SK-N-MC (cell line): Measurements from ENCODE around the gene CCDC107.
A peak's percentile ranks its signal among the peaks of the same experiment; 100 is the strongest.

Source experiments
- EZH2 ChIP-seq: fragments of 200-600 bp; sonication (generic); IDR thresholded peaks from one replicate; pipeline ENCODE4 v1.6.1; 2017; ENCODE audit warnings: antibody characterized with exemption
- FOXP2 ChIP-seq: optimal IDR thresholded peaks from 2 replicates; pipeline ENCODE3; 2011; ENCODE audit warnings: mild to moderate bottlenecking, moderate library complexity; ENCODE audit not compliant: insufficient read depth; ENCODE audit errors: extremely low read length, control extremely low read depth
- POLR2AphosphoS5 ChIP-seq: IDR thresholded peaks from 2 replicates; pipeline ENCODE4 v1.6.1; 2012; ENCODE audit warnings: mild to moderate bottlenecking, low read depth, low read length, borderline replicate concordance

DNA sequence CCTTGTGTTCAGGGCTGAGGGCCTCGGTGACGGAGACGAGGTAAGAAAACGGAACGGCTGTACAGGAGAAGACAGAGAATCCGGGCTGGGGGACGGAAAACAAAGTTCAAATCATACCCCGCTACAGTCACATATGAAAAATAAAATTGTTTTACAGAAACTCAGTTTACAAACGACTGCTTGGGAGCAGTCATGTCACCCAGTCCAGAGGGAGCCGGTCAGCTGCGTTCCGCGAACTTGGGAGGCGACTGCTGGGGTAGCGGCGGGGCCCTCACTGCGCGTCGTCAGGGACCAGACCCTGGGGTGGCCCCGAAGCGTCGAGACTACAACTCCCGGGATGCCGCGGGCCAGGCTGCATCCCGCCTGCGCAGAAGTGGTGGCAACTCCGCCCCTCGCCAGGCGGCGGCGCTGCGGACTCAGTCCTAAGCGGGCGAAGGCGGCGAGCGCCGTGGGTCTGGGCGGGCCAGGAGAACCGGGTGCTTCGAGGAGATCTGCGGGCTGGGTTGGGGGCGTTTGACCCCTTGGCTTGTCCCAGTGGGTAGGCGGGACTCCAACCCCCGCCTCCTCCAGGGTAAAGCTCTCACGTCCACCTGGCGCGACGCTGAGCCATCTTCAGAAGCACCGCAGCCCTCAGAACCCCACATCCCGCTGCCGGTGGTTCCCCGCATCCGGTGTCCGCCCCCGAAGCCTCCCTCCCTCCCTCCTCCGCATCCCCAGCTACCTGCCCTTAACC is 11.4 kb upstream of the CCDC107 start:
- peak; percentile 69 for TF ChIP-seq POLR2AphosphoS5
- no peak for TF ChIP-seq EZH2
- no peak for TF ChIP-seq FOXP2
